Heart right ventricle (tissue), 16 donors: ENCODE data around the gene SLIT1. TPM values are rescaled to one million over a fixed set of nuclear protein-coding genes. Genes with fewer than 3 reads are reported as not detected.

Source experiments
- ATAC-seq, 8 donors: fragments of 200-7000 bp; cut with Tn5 transposase; one replicate each; pipeline ENCODE4 v1.9.1; 2020; ENCODE audit warnings: mild to moderate bottlenecking in 8 of 8, moderate library complexity in 8 of 8, moderate number of reproducible peaks in 1 of 8
- DNase-seq, 2 donors: peaks; one replicate each; pipeline ENCODE4 v3.0.0-alpha.2; 2020
- H3K27ac ChIP-seq, 10 donors: fragments of 200-600 bp; sonication (generic) in 2 of 10; one replicate each; pipeline versions ENCODE4 v1.5.0 to v1.8.0; 2020 to 2022; ENCODE audit warnings: mild to moderate bottlenecking in 3 of 10
- H3K27me3 ChIP-seq, 7 donors: fragments of 200-600 bp; one replicate each; pipeline ENCODE4 v1.8.0; 2021 to 2022; ENCODE audit warnings: mild to moderate bottlenecking in 2 of 7
- H3K36me3 ChIP-seq, 9 donors: fragments of 200-600 bp; sonication (generic) in 1 of 9; one replicate each; pipeline versions ENCODE4 v1.5.0 to v1.8.0; 2020 to 2022; ENCODE audit warnings: mild to moderate bottlenecking in 2 of 9
- H3K4me1 ChIP-seq, 9 donors: fragments of 200-600 bp; sonication (generic) in 1 of 9; one replicate each; pipeline versions ENCODE4 v1.5.0 to v1.8.0; 2020 to 2022; ENCODE audit warnings: mild to moderate bottlenecking in 4 of 9
- H3K4me3 ChIP-seq, 10 donors: fragments of 200-600 bp; sonication (generic) in 2 of 10; one replicate each; pipeline versions ENCODE4 v1.5.0 to v1.8.0; 2020 to 2022; ENCODE audit warnings: mild to moderate bottlenecking in 7 of 10, moderate library complexity in 2 of 10
- H3K9me3 ChIP-seq, 11 donors: fragments of 200-600 bp in 10 of 11; sonication (generic) in 2 of 11; one replicate each; pipeline versions ENCODE4 v1.5.0 to v1.8.0; 2013 to 2022; ENCODE audit warnings: mild to moderate bottlenecking in 2 of 11, control low read depth in 1 of 11, moderate library complexity in 1 of 11
- WGBS, 2 donors: extraction: QIAGEN DNeasy Blood & Tissue Kit; methylation state at CpG; one replicate each; pipeline ENCODE4 v1.1.7; 2013; ENCODE audit warnings: inconsistent platforms in 1 of 2; 5-methylcytosine and 5-hydroxymethylcytosine counted together
- intact Hi-C, 10 donors: fragments of 100-400 bp; cut with DNase I; formaldehyde crosslinking; loops; one replicate each; pipeline versions ENCODE4 v1.11.1 to v1.14.2; 2022
- polyA plus RNA-seq, 2 donors: library from polyadenylated mRNA; stranded (reverse); fragments of 200-250 nt; gene quantifications; one replicate each; pipeline ENCODE4 v1.2.3, GENCODE V29; 2013
- total RNA-seq, 10 donors: library from RNA; stranded (reverse); fragmentation: NEBNext Ultra II Directional in 3 of 10; extraction: Animal tissue kit (Norgen Biotek cat#: 25700) in 3 of 10; gene quantifications; one replicate each; pipeline versions ENCODE4 v1.2.1 to v1.2.4, GENCODE V29; 2021 to 2023
- TF ChIP-seq, protein P1 (sequence below), 9 donors: fragments of 200-600 bp; sonication (generic) in 2 of 9; IDR thresholded peaks; one replicate each; pipeline versions ENCODE4 v1.5.0 to v1.8.0; 2021 to 2022; ENCODE audit warnings: antibody characterized with exemption in 9 of 9, mild to moderate bottlenecking in 5 of 9, moderate library complexity in 1 of 9
- donor health status: Arrhythmogenic right ventricular cardiomyopathy.
- donor health status: ischemic (EF 13 %, LVEDD 7.1; RV severe dilation, severe dysfunction).
- donor health status: healthy with polysubstance abuse.
- donor health status: DM: no; HTN: yes; CAD: no.
- donor health status: DM: no; HTN: no; CAD: no.
- donor health status: ischemic (EF 25% LVEDD 6.9; RV normal size, moderate dysfunction).
- donor health status: ischemic (EF 25% LVEDD 5.7; RV mildly dilated, moderate dysfunction).
- donor health status: healthy.
- donor health status: DM: yes; HTN: yes; CAD: no.
- donor health status: Ischemic cardiomyopathy.
- donor health status: ischemic (EF 35%, LVEDD 5.7; RV mildly dilated, moderate dysfunction).
- donor health status: nonischemic (EF 11% LVEDD 7.7; RV severe dilation, severe dysfunction).
- donor health status: DM: yes; HTN: yes; CAD: no.
- donor health status: PGD.
- donor health status: ischemic (EF 29% LVEDD 5.4; RV normal size, mild dysfunction).
- donor health status: nonischemic (EF 23%, LVEDD 6.1; RV moderate dilation, normal function).

Gene SLIT1
- total and polyA plus RNA-seq, 12 donors: 0.04 to 0.31 (median 0.13) TPM; not detected in 1

DNA sequence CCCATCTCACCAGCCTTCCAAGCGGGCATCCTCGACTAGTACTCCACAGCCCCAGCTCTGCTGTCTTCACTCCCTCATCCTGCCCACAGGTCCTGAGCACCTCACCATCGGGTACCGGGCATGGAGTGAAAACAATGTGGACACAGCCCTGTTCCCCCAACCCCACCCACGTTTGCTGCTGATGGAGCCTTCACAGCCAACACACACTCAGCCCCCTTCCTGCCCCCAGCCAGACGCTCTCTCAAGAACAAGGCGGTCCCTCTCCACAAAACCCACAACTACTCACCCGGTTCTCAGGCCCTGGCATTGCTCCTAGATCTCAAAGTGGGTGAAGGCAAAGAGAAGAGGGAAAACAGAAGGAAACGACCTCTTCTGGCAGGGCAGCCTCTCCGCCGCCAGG lies 56.1 kb downstream of the SLIT1 start:
- WGBS, 2 donors: 52 to 55% methylated on average over 11 of the region's 11 CpGs
- TF ChIP-seq, protein P1, sequence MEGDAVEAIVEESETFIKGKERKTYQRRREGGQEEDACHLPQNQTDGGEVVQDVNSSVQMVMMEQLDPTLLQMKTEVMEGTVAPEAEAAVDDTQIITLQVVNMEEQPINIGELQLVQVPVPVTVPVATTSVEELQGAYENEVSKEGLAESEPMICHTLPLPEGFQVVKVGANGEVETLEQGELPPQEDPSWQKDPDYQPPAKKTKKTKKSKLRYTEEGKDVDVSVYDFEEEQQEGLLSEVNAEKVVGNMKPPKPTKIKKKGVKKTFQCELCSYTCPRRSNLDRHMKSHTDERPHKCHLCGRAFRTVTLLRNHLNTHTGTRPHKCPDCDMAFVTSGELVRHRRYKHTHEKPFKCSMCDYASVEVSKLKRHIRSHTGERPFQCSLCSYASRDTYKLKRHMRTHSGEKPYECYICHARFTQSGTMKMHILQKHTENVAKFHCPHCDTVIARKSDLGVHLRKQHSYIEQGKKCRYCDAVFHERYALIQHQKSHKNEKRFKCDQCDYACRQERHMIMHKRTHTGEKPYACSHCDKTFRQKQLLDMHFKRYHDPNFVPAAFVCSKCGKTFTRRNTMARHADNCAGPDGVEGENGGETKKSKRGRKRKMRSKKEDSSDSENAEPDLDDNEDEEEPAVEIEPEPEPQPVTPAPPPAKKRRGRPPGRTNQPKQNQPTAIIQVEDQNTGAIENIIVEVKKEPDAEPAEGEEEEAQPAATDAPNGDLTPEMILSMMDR (IDR thresholded peaks at IDR 0.05): no peak
- H3K27me3 ChIP-seq: peaks cover 0 to 40% (median 12%) of the 10 kb centered on the region in 7 donors
- no peaks in the 10 kb centered on the region for H3K9me3 ChIP-seq
- no peaks in the 10 kb centered on the region for H3K36me3 ChIP-seq
- intact Hi-C loops: no loop called here
- no peak overlapping the region for H3K27ac ChIP-seq
- ATAC-seq (no peak), DNase-seq (no peak)
- H3K4me3 ChIP-seq: no peak overlapping the region
- H3K4me1 ChIP-seq: no peaks in the 10 kb centered on the region

GRCh38 chr10:97128516-97129154 lies 57.1 kb downstream of the SLIT1 start:
- 57 to 71% methylated on average over 12 of the region's 12 CpGs for WGBS, 2 donors
- Histone ChIP-seq H3K36me3 (no peaks in the 10 kb centered on the region), H3K4me3 (no peak overlapping the region), H3K27me3 (peaks cover 0 to 36% (median 9%) of the 10 kb centered on the region in 7 donors), H3K27ac (no peak overlapping the region), H3K9me3 (no peaks in the 10 kb centered on the region), H3K4me1 (no peaks in the 10 kb centered on the region)
- ATAC-seq (no peak), DNase-seq (no peak)
- intact Hi-C loops: no loop called here
- TF ChIP-seq, protein P1 (IDR thresholded peaks at IDR 0.05): no peak

GRCh38 chr10:97128039-97128492 lies 57.7 kb downstream of the SLIT1 start:
- ATAC-seq (peak in 1 of 8 donors; percentile 45), DNase-seq (no peak)
- Histone ChIP-seq H3K36me3 (no peaks in the 10 kb centered on the region), H3K27ac (no peak overlapping the region), H3K27me3 (peaks cover 0 to 36% (median 8%) of the 10 kb centered on the region in 7 donors), H3K4me3 (no peak overlapping the region), H3K9me3 (no peaks in the 10 kb centered on the region), H3K4me1 (no peaks in the 10 kb centered on the region)
- TF ChIP-seq, protein P1 (IDR thresholded peaks at IDR 0.05): no peak
- intact Hi-C loops: no loop called here
- WGBS, 2 donors: 70 to 71% methylated on average over 11 of the region's 11 CpGs

GRCh38 chr10:97127509-97127908 lies 58.2 kb downstream of the SLIT1 start:
- Histone ChIP-seq H3K27me3 (peaks cover 0 to 32% (median 7%) of the 10 kb centered on the region in 7 donors), H3K4me1 (no peaks in the 10 kb centered on the region), H3K36me3 (no peaks in the 10 kb centered on the region), H3K4me3 (no peak overlapping the region), H3K27ac (no peak overlapping the region), H3K9me3 (no peaks in the 10 kb centered on the region)
- intact Hi-C loops: no loop called here
- 75 to 84% methylated on average over 7 of the region's 7 CpGs for WGBS, 2 donors
- ATAC-seq (no peak), DNase-seq (no peak)
- TF ChIP-seq, protein P1 (IDR thresholded peaks at IDR 0.05): no peak
